Activated T-cell treated with anti-CD3 and anti-CD28 coated beads for 4 hours (primary cell): ENCODE data around the gene NKX6-2.
"Not testable (repeated sequence)": the region's sequence is repeated elsewhere in the genome, so short reads cannot be mapped to it uniquely, and the experiment has no call there.

Source experiments
- DNase-seq: peaks from one replicate; pipeline ENCODE4 v3.0.0-alpha.2; 2020

Gene NKX6-2

GRCh38 chr10:132785723-132786475, at the start of gene NKX6-2:
NKX6-2 (minus strand) TSS chr10:132786147; CDS start chr10:132785948, 199 bp downstream.
- DNase-seq: no peak

- DNase-seq: no peak
Measured at GRCh38 chr10:132834891-132835847, 49.2 kb upstream of the NKX6-2 start.

- no peak for DNase-seq
Measured at GRCh38 chr10:132834311-132834761, 48.4 kb upstream of the NKX6-2 start.

- no peak for DNase-seq
Measured at GRCh38 chr10:132833421-132834111, 47.6 kb upstream of the NKX6-2 start.

GRCh38 chr10:132832186-132832969, 46.4 kb upstream of the NKX6-2 start:
- no peak for DNase-seq

- no peak for DNase-seq
Measured at GRCh38 chr10:132829403-132829802, 43.5 kb upstream of the NKX6-2 start.

- no peak for DNase-seq
Measured at GRCh38 chr10:132828681-132829080, 42.7 kb upstream of the NKX6-2 start.

GRCh38 chr10:132827861-132828539, 42.1 kb upstream of the NKX6-2 start:
- DNase-seq: no peak

- DNase-seq: no peak
Measured at GRCh38 chr10:132827423-132827789, 41.5 kb upstream of the NKX6-2 start.

GRCh38 chr10:132826524-132827422, 40.8 kb upstream of the NKX6-2 start:
- DNase-seq: no peak

GRCh38 chr10:132825783-132826523, 40.0 kb upstream of the NKX6-2 start:
- not testable (repeated sequence) for DNase-seq

- DNase-seq: no peak
Measured at GRCh38 chr10:132820056-132820455, 34.1 kb upstream of the NKX6-2 start.

GRCh38 chr10:132817701-132818211, 31.8 kb upstream of the NKX6-2 start:
- no peak for DNase-seq

- no peak for DNase-seq
Measured at GRCh38 chr10:132816718-132817117, 30.8 kb upstream of the NKX6-2 start.

GRCh38 chr10:132815168-132815857, 29.4 kb upstream of the NKX6-2 start:
- no peak for DNase-seq

- DNase-seq: no peak
Measured at GRCh38 chr10:132814469-132814856, 28.5 kb upstream of the NKX6-2 start.

GRCh38 chr10:132813560-132814468, 27.9 kb upstream of the NKX6-2 start:
- DNase-seq: no peak

- no peak for DNase-seq
Measured at GRCh38 chr10:132813001-132813401, 27.1 kb upstream of the NKX6-2 start.
